GM21423 (cell line): Measurements from ENCODE around the gene DOCK4.

Experiments
- ATAC-seq: cut with Tn5 transposase; IDR thresholded peaks from one replicate; pipeline ENCODE4 v1.9.1; 2021; ENCODE audit warnings: mild to moderate bottlenecking, moderate library complexity; ENCODE audit not compliant: unreplicated experiment

The DOCK4 gene

DNA sequence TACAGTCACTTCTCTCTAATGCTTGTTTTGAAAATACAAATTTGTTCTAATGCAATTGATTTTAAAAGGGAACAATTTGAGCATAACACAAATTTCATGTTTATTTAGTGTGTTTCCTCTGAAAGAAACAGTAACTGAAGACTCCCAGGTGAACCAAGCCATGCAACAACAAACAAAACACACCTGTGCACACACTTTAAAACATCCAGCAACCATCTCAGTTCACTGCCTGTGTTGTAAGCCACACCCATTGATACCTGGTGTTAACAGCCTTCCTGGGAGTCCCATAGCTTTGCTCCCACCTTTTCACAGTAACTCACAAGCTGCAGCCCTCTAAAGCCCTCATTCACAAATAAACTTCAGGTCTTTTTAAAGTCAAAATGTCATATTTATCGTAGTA, 89.3 kb downstream of the DOCK4 start:
- ATAC-seq = no peak

DNA sequence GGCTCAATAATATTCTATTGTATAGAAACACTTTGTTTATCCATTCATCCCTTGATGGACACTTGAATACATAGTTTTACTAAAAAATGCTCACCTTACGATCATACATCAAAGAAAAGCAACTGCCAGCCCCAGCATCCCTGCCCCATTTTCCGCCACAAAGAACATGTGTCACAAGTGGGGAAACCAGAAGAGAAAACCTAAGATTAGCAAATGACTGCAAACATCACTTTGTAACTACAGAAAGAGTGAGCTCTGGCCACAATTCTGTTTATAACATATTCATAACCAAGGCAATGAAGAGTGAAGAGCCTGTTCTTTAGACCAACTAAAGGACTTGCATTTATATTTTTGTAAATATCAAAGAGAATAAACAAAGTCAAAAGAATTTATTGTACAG, 89.8 kb downstream of the DOCK4 start:
- no peak for ATAC-seq

DNA sequence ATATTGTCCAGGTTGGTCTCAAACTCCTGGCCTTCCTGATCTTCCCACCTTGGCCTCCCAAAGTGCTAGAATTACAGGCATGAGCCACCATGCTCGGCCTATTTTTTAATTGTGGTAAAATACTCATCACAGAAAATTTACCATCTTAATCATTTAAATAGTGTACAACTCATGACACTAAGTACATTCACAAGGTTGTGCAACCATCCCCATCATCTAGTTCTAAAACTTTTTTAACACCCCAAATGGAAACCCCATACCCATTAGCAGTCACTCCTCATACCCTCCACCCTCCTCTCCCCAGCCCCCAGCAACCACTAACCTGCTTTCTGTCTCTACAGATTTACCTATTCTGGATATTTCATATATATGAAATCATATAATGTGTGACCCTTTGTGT, 90.3 kb downstream of the DOCK4 start:
- ATAC-seq = no peak

DNA sequence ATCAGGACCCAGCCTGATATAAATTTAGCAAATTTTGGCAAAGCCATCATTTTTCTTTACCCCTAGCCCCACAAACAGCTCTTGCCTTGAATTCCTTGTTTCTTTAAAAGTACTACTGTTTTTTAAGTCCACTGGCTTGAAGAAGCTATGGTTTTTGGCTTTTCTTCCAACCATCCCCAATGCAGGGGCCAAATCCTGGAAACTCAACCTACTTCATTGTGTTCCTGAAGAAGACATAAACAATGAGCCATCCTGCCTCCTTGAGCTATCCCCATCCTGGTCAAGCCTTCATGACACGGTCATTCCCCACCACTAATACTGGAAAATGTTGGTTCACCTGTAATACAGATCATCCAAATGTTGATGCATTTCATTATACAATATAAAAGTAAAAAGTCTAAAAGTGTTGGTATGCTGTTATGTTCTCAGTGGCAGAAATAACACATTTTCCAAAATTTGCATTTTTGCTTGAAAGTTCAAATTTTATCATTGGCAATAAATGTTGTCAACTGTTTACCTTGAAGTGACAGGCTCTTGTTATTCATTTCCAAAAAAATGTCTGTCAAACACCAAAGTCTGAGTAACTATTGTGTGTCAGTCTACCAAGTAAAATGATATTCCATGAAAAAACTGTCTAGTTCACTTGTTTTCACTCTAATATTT, 92.2 kb downstream of the DOCK4 start:
- no peak for ATAC-seq

DNA sequence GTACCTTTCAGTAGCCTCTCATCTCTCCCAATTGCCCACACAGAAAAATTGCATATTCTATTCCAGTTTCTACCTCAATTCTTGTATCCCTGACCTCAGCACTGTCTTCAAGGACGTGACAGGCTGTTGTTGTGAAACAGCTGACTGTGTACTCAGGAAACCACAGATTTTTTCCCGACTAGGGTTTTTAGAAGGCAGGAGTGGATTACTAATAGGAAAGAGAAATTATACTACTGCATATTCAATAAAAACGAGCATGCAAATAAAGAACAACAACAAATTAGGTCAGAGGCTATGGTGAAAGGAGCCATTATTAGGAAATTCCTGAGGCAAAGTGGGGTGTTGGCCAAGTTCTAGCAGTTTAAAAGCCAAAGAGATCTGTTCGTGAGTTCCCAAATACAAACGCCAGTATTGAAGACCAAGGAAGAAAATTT, 93.4 kb downstream of the DOCK4 start:
- ATAC-seq = no peak

DNA sequence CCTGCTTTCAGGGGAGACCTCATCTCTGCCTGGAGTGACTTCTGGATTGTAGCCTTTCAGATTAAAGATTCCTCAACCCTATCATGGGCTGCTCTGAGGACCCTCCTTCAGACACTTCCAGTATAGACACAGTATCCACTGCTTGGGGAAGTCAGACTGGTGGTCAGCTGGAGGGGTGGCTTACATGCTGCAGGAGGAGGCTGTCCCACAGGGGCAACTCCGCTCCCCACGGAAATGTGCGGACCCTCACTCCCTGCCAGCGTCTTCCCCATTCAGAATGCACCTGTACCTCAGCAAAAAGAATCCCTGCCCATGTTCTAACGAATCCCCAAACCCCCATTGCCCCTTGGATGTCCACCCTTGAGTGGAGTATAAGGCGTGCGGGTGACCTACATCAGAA, 95.5 kb downstream of the DOCK4 start:
- ATAC-seq = no peak

DNA sequence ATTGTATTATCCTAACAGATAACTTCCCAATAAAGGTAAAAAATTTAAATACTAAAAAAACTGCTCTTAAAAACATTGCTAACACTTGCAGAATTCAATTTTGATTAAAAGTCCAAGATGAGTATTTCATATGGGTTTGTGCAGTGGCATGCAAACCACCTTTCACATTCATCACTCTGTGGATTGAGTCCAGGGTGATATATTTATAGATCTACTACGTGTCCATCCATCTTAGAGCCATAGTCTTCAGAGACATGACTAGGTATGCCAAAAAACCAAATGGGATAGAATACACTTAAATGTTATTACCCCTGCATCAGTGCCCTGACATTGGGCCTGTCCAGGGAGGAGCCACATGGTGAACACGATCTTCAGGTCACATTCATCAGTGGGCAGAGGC, 96.0 kb downstream of the DOCK4 start:
- ATAC-seq = no peak

DNA sequence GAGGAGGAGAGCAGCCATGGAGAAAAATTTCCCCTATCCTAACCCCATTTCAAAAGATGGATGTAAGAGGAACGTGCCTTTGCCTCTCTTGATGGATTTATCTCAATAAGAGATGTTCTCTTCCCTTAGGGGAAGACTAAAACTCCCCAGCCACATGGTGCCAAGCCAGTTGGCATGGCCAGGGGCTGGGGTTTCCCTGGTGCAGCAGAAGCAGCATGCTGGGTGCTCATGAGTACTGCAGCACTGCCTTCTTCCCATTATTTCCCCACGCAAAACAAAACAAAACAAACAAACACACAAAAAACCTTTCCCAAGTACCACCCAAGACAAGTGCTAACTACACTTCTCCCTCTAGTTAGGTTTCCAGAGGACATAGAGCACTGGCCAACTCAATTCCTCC, 97.2 kb downstream of the DOCK4 start:
- no peak for ATAC-seq

DNA sequence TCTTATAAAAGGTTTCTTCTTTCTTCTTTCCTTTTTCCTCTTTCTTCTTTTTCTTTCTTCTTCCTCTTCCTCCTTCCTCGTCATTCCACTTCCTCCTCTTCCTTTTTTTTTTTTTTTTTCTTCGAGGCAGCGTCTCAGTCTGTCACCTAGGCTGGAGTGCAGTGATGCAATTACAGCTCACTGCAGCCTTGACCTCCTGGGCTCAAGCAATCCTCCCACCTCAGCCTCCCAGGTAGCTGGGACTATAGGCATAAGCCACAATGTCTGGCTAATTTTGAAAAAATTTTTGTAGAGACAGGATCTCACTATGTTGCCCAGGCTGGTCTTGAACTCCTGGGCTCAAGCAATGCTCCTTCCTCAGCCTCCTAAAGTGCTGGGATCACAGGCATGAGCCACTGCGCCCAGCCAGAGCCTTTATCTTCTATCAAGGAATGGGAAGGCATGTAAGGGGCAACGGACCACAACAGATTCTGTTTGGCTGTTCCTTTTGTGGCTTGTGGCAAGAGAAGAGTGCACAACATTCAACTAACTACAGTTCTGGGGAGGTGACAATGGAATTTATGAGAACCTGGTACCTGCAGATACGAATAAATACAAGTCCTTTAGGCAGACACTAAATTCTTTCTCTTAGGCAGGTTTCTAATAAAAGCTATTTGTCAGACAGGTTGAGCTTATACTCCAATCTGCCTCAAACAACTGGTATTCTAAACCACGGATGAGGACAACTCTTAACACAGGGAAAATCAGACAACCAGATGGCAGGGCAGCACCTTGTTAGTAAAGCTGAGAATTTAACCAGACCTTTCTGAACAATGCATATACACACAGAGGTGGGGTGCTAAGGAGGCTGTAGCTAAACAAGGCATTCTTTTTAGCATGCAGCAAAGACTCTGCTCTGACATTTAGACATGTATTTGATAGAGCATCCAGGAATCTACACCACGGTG, 100.3 kb downstream of the DOCK4 start:
- no peak for ATAC-seq

DNA sequence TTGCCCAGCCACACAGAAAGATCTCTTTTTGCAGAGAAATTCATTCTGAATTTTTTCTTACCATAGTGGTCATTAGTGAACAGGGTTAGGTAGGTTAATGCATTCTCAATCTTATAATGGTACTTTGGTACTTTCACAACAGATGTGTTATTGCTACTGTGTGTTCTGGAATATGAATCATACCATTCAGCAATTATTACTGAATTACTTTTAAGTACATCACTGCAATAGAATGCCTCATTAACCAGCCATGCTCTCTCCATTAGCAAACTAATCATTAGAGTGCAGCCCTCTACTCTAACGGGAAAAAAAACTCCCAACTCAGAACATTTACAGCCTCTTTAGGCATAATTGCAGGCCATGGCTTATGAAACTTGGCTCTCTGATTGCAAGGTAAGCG, 102.1 kb downstream of the DOCK4 start:
- no peak for ATAC-seq

DNA sequence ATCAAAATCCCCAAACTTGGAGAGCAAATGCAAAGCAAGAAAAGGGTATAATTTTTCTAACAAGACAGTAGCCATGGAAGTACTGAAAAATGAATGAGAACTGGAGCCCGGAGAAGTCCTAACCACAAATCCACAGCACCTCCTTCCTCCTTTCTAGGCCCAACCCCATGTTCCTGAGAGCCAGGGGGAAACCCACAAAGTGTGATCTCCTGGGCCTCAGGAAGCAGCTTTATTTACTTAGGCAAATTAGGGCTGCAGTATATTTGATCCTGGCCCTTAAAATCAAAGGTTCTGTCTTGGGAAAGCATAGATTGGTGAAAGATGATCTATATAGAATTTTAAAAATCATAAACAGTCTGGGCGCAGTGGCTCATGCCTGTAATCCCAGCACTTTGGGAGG, 103.0 kb downstream of the DOCK4 start:
- no peak for ATAC-seq

DNA sequence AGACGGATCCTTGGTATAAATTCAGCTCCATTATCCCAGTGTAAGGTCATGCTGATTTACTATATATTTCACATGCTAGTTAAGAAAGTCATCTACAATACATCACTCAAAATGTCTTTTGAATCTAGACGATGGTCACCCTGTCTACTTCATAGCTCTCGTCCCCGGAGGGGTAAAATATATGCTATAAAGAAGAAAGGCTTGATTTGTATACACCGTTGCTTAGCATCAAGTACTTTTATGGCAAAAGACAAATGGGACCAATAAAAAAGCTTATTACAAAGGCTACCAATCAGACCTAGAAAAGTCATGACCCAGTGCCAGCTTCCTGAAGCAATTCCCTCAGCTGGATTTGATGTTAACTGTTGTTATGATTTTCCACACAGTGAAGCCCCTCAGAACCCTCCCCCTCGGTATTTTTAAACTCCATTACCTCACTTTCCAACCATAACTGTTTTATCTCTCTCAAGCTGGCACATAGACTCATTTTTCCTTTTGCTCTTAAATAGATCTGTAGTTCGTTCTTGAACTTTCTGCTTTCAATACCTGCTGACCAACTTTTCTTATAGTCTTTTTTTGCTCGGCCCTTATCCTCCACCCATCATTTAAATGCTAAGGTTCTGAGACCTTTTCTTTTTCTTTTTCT, 104.9 kb downstream of the DOCK4 start:
- no peak for ATAC-seq

DNA sequence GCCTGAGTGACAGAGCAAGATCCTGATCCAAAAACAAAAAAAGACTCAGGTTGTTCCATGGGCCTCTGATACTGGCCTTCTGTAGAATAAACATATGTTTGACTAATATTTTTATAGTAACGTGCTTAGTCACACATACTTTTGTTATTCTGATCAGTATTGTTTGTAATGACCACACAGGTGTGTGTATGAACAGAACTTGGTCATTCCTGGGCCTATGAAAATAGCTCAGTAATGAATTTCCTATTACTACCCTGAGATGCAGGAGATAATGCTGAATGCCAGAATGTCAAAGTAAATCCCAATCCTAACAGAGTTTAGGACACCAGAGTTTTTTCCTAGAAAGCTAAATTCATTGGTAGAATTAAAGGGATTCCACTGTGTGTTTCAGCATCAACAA, 108.7 kb downstream of the DOCK4 start:
- no peak for ATAC-seq

DNA sequence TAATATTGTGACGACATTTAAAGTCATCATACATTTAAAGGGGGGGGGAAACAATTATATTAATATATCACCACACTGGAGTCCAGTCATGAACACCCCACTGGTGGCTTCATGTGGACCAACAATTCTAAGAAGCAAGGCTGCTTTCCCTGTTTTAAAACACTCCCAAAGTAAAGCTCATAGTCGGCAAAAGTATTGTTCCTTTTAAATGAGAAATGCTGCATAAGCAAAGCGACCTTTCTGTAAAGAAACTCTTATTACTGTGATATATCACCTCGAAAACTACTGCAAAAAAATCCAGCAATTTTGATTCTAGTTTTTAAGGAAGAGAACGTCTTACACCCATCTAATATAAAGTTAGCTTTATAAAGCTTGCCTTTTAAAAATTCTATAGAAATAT, 112.8 kb downstream of the DOCK4 start:
- ATAC-seq = no peak

DNA sequence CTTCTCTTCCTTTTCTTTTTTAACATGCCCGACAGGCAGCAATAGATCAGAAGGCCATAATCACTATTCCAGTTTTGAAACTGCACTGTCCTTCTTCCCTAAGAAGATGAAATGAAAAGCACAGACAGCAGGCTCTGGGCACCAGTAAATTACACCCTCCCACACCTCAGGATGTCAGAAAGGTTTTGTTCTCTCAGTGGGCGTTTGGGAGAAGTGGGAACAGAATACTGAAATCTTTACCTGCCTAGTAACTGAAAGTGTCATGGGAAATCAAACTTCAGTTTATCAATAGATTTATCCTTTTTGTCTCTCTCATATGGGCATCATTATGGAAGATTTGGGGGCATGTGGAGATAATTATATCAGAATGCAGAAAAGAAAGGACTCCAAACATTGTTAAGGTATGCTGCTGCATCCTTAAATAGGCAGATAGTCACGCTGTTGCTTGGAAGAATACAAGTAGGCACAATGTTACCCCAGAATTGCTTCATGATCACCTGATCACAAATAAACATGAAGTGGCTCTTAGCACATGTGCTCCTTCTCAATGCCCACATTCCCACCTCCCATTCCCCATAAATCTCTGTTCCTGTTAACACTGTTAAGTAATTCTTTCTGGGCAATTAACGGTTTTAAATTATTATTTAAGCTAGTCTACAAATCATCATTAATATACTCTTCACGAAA, 113.3 kb downstream of the DOCK4 start:
- no peak for ATAC-seq

DNA sequence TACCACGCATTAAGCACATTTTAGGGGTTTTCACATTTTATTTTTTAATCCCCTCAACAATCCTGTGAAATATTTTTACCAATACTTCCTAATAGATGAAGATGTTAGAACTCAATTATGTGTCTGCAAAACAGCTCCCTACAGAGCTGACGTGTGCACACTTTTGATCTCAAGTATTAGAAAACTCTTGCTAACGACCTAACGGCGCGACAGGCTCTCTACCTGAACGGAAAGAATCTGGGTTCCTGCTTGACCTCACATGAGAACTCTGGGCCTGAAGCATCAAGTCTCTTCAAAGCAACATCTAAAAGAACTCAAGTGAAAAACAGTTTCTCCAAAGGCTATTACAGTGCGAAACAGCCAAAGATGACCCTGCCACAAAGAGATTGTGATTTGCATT, 113.9 kb downstream of the DOCK4 start:
- ATAC-seq = no peak

DNA sequence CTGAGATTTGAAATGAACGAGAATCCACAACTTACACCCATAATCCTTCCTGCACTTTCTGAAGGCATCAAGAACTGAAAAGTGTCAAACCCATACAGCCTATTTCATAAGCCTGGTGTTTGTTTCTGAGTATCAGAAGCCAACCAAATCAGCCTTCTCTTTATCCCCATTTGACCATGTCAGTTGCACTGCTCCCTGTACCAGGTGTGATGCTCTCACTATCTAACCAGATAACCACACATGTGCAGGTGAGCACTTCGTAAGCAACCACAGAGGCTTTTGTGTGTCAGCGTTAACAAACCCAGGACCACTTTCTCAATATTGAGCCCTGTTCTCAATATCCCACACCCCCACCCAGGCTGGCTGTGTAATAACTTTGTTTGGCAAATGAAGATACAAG, 114.4 kb downstream of the DOCK4 start:
- no peak for ATAC-seq

DNA sequence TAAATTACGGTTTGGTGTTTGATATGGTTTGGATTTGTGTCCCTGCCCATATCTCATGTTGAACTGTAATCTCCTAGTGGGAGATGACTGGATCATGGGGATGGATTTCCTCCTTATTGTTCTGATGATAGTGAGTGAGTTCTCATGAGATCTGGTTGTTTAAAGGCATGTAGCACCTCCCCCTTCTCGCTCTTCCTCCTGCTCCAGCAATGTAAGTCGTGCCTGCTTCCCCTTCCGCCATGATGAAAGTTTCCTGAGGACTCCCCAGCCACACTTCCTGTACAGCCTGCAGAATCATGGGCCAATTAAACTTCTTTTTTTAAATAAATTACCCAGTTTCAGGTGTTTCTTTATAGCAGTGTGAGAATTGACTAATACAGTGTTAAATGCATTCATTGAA, 116.6 kb downstream of the DOCK4 start:
- no peak for ATAC-seq

DNA sequence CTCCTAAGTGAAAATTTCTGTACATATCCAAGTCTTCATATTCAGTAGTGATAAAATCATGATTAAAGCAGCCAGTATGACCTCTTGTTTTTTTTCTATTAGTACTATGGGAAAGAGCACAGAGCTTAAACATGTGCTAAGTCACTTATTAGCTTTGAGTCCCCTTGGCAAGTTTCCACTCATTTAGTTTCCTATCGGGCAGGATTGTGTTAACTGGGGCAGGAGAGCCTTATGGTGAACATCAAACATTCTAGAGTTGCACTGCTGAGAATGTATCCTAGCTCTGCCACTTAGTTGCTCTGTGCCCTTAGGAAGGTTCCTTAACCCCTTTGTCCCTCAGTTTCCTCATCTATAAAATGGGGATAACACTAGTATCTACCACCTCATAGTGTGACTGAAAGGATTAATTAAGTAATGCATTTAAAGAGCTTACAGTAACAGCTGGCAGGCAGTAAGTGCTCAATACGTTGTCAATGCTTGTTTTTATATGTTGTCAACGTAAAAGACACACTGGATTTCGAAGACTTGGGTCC, 117.6 kb downstream of the DOCK4 start:
- ATAC-seq = no peak

DNA sequence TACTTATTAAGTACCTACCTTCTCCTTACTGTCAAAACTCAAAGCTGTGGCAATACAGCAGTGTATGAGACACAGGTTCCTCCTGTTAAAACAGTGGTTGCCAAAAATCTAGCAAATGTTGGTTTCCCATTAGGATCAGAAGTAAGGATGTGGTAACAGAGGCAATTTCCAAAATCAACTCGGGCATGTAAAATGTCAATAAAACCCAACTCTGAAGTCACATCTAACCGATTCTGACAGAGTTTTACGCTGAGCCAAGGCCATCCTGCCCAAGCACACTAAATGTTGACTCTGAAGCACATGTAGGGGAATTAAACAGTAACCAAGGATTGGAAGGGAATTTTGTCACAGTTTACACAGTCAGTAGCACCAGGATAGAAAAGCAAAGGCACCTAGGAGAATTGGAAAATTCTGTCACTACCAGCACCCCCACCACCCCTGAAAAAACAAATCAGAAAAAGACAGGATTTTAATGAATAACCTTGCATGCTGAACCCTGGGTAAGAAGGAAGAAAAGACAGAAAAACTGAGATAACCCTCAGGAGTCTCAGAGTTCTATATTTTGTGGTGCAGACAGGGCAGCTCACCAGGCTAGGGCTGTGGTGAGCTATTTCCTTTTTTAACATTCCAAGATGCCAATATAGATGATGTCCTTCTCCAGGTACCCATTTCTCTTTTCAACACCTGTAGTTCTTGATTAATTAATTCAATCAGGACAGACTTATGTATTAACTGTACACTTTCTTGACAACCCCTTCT, 119.5 kb downstream of the DOCK4 start:
- no peak for ATAC-seq
